H1 (cell line): Measurements from ENCODE around the gene SUSD6. TPM values are rescaled to one million over a fixed set of nuclear protein-coding genes. Genes with fewer than 3 reads are reported as not detected.
"Not testable (repeated sequence)": the region's sequence is repeated elsewhere in the genome, so short reads cannot be mapped to it uniquely, and the experiment has no call there.

Source experiments
- CTCF ChIA-PET: fragments of 300-600 bp; sonication (Branson Sonifier 250); formaldehyde crosslinking; loops from one replicate; lab custom pipeline; 2021; ENCODE audit not compliant: partially characterized antibody; lab: Charles Lee
- POLR2A ChIA-PET: fragments of 300-600 bp; sonication (Branson Sonifier 250); formaldehyde crosslinking; loops from one replicate; lab custom pipeline; 2021; ENCODE audit warnings: inconsistent platforms; ENCODE audit not compliant: partially characterized antibody; lab: Charles Lee
- DNase-seq, 2 experiments: peaks; one replicate each; pipeline versions ENCODE4 v3.0.0 to v3.0.0-alpha.2; 2010 to 2022; ENCODE audit warnings: low spot score in 2 of 2, low read depth in 1 of 2, mixed read lengths in 1 of 2
- FAIRE-seq: peaks from 2 replicates; lab custom pipeline; 2011; peaks lifted over from hg19 to GRCh38; lab: Jason Lieb, UNC
- H2AFZ ChIP-seq: 2 replicates; pipeline ENCODE4 v1.8.1; 2012; ENCODE audit warnings: low read length, inconsistent platforms
- H2AK5ac ChIP-seq: 2 replicates; pipeline ENCODE4 v1.6.1; 2013; ENCODE audit warnings: low read depth, low read length
- H2BK120ac ChIP-seq: replicated peaks from 2 replicates; pipeline ENCODE3; 2013; ENCODE audit warnings: low read depth, low read length, inconsistent platforms
- H2BK12ac ChIP-seq: 2 replicates; pipeline ENCODE4 v1.6.1; 2013; ENCODE audit warnings: low read depth, low read length
- H2BK15ac ChIP-seq: 2 replicates; pipeline ENCODE4 v1.6.1; 2013; ENCODE audit warnings: low read length
- H2BK20ac ChIP-seq: 2 replicates; pipeline ENCODE4 v1.6.1; 2013; ENCODE audit warnings: low read length
- H2BK5ac ChIP-seq: 2 replicates; pipeline ENCODE4 v1.6.1; 2013; ENCODE audit warnings: low read depth, low read length
- H3K14ac ChIP-seq: 2 replicates; pipeline ENCODE4 v1.6.1; 2013; ENCODE audit warnings: inconsistent platforms; ENCODE audit not compliant: insufficient read length
- H3K18ac ChIP-seq: 2 replicates; pipeline ENCODE4 v1.6.1; 2013; ENCODE audit warnings: low read length; ENCODE audit errors: extremely low read depth
- H3K23ac ChIP-seq: 2 replicates; pipeline ENCODE4 v1.6.1; 2013; ENCODE audit warnings: inconsistent platforms; ENCODE audit not compliant: insufficient read length
- H3K23me2 ChIP-seq: 2 replicates; pipeline ENCODE4 v1.6.1; 2013; ENCODE audit warnings: low read depth, low read length
- H3K27ac ChIP-seq: 2 replicates; pipeline ENCODE4 v1.6.1; 2011; ENCODE audit warnings: low read depth, low read length, inconsistent platforms
- H3K27me3 ChIP-seq, 4 experiments: replicated peaks in 1 of 4; 1 replicate in 1 of 4; 2 replicates in 3 of 4; pipeline versions ENCODE4 v1.6.1 to v1.8.1; 2011 to 2013; ENCODE audit warnings: low read length in 3 of 4, mild to moderate bottlenecking in 3 of 4, inconsistent platforms in 2 of 4, mixed read lengths in 2 of 4, moderate library complexity in 1 of 4; ENCODE audit not compliant: control insufficient read depth in 3 of 4, insufficient read depth in 3 of 4; ENCODE audit errors: extremely low read depth in 1 of 4
- H3K36me3 ChIP-seq, 4 experiments: 2 replicates each; pipeline versions ENCODE4 v1.6.1 to v1.8.1; 2011 to 2013; ENCODE audit warnings: mild to moderate bottlenecking in 4 of 4, low read length in 3 of 4, moderate library complexity in 2 of 4, control low read depth in 1 of 4, inconsistent platforms in 1 of 4; ENCODE audit not compliant: insufficient read depth in 4 of 4, control insufficient read depth in 2 of 4
- H3K4ac ChIP-seq: replicated peaks from 2 replicates; pipeline ENCODE3; 2013; ENCODE audit warnings: low read length, low read depth, mixed read lengths, inconsistent platforms; ENCODE audit not compliant: insufficient read length
- H3K4me1 ChIP-seq, 4 experiments: replicated peaks in 1 of 4; 1 replicate in 1 of 4; 2 replicates in 3 of 4; pipeline versions ENCODE4 v1.6.1 to v1.8.1; 2011 to 2013; ENCODE audit warnings: low read length in 3 of 4, inconsistent platforms in 2 of 4, mixed read lengths in 1 of 4; ENCODE audit not compliant: insufficient read depth in 4 of 4, control insufficient read depth in 3 of 4
- H3K4me2 ChIP-seq, 2 experiments: 2 replicates each; pipeline versions ENCODE4 v1.6.1 to v1.8.1; 2011 to 2013; ENCODE audit warnings: low read depth in 2 of 2, low read length in 2 of 2, control low read depth in 1 of 2, inconsistent platforms in 1 of 2, mild to moderate bottlenecking in 1 of 2; ENCODE audit not compliant: insufficient read depth in 1 of 2
- H3K4me3 ChIP-seq, 4 experiments: fragments of 200-600, 300-600 bp in 1 of 4; sonication (generic), shearing (Covaris generic), sonication (Bioruptor Twin) in 1 of 4; 2 replicates each; pipeline versions ENCODE4 v1.5.1 to v1.8.1; 2011 to 2016; ENCODE audit warnings: low read length in 4 of 4, low read depth in 3 of 4, control low read depth in 2 of 4, inconsistent platforms in 2 of 4, mild to moderate bottlenecking in 2 of 4, mixed read lengths in 1 of 4, moderate library complexity in 1 of 4; ENCODE audit not compliant: insufficient read depth in 2 of 4; ENCODE audit errors: extremely low read depth in 1 of 4
- H3K56ac ChIP-seq: replicated peaks from 2 replicates; pipeline ENCODE3; 2013; ENCODE audit warnings: low read depth, mild to moderate bottlenecking, mixed read lengths, low read length, inconsistent platforms; ENCODE audit not compliant: insufficient read length
- H3K79me1 ChIP-seq: 2 replicates; pipeline ENCODE4 v1.6.1; 2013; ENCODE audit warnings: low read depth, low read length, control low read depth
- H3K79me2 ChIP-seq, 2 experiments: 2 replicates each; pipeline versions ENCODE4 v1.6.1 to v1.8.1; 2012 to 2013; ENCODE audit warnings: low read length in 2 of 2, mild to moderate bottlenecking in 2 of 2, inconsistent platforms in 1 of 2; ENCODE audit not compliant: insufficient read depth in 2 of 2, control insufficient read depth in 1 of 2
- H3K9ac ChIP-seq, 4 experiments: replicated peaks in 1 of 4; 1 replicate in 1 of 4; 2 replicates in 3 of 4; pipeline versions ENCODE4 v1.6.1 to v1.8.1; 2011 to 2013; ENCODE audit warnings: low read depth in 3 of 4, low read length in 3 of 4, control low read depth in 2 of 4, mild to moderate bottlenecking in 2 of 4, moderate library complexity in 2 of 4, inconsistent platforms in 1 of 4; ENCODE audit errors: extremely low read depth in 1 of 4
- H3K9me3 ChIP-seq, 2 experiments: 2 replicates each; pipeline versions ENCODE4 v1.6.1 to v1.8.1; 2012 to 2013; ENCODE audit warnings: mild to moderate bottlenecking in 2 of 2, moderate library complexity in 2 of 2, control low read depth in 1 of 2, inconsistent platforms in 1 of 2, low read depth in 1 of 2, low read length in 1 of 2, mixed read lengths in 1 of 2; ENCODE audit not compliant: insufficient read depth in 2 of 2
- H4K20me1 ChIP-seq, 2 experiments: replicated peaks in 1 of 2; 2 replicates each; pipeline versions ENCODE3 to v1.8.1; 2011 to 2013; ENCODE audit warnings: inconsistent platforms in 2 of 2, low read length in 2 of 2, mild to moderate bottlenecking in 1 of 2; ENCODE audit not compliant: insufficient read depth in 2 of 2, control insufficient read depth in 1 of 2
- H4K5ac ChIP-seq: 2 replicates; pipeline ENCODE4 v1.6.1; 2013; ENCODE audit warnings: low read length, low read depth, mixed read lengths, inconsistent platforms; ENCODE audit not compliant: insufficient read length
- H4K8ac ChIP-seq: 2 replicates; pipeline ENCODE4 v1.8.0; 2013; ENCODE audit warnings: mild to moderate bottlenecking, moderate library complexity, low read length, inconsistent platforms; ENCODE audit not compliant: insufficient read depth; ENCODE audit errors: extremely low read depth
- H4K91ac ChIP-seq: replicated peaks from 2 replicates; pipeline ENCODE3; 2013; ENCODE audit warnings: low read length, mixed read lengths, inconsistent platforms; ENCODE audit not compliant: insufficient read length
- WGBS, 2 experiments: shearing (Covaris generic) in 1 of 2; methylation state at CpG; one replicate each; pipeline versions ENCODE4 v1.1.6 to v1.1.7; 2013 to 2015; ENCODE audit warnings: low lambda C conversion rate in 2 of 2, mixed read lengths in 2 of 2, inconsistent platforms in 1 of 2, low coverage in 1 of 2, missing lambda C conversion rate in 1 of 2; ENCODE audit not compliant: insufficient replicate concordance in 2 of 2, insufficient coverage in 1 of 2, insufficient read length in 1 of 2; ENCODE audit errors: extremely low coverage in 1 of 2, missing lambda C conversion rate in 1 of 2; 5-methylcytosine and 5-hydroxymethylcytosine counted together
- polyA plus RNA-seq, 7 experiments: library from polyadenylated mRNA; depleted of rRNA in 3 of 7; stranded (reverse) in 5 of 7; unstranded in 2 of 7; fragments of >200 nt in 5 of 7; fragments of 200-250 nt in 2 of 7; gene quantifications; 1 replicate in 5 of 7; 2 replicates in 1 of 7; 4 replicates in 1 of 7; pipeline versions ENCODE4 v1.2.1 to v1.2.3, GENCODE V29; 2011 to 2013; ENCODE audit warnings: missing spikeins in 2 of 7, mixed read lengths in 2 of 7
- total RNA-seq: library from RNA; stranded (reverse); fragmentation: NEBNext Ultra II Directional; extraction: Animal tissue kit (Norgen Biotek cat#: 25700); gene quantifications from 2 replicates; pipeline ENCODE4 v1.2.1, GENCODE V29; 2021

Gene SUSD6
- total and polyA plus RNA-seq, 2 of the 8 experiments (the other 6 are each of a cell fraction or from before 2014, with no cell fraction given), result 3.0 to 3.8 TPM

DNA sequence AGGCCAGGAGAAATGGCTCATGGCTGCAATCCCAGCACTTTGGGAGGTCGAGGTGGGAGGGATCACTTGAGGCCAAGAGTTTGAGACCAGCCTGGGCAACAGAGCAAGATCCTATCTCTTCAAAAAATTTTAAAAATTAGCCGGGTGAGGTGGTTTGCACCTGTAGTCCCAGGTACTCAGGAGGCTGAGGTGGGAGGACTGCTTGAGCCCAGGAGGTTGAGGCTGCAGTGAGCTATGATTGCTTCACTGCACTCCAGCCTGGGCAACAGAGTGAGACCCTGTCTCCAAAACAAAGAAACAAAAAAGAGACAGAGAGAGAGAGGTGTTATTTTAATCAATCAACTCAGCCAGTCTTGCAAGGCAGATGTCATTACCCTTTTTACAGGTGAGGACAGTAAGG, 107.2 kb downstream of the SUSD6 start:
- CTCF ChIA-PET, result interaction anchor here (0.9 to 6.5 kb wide), 8 partner anchors 9 to 144 kb away, joined by 3 to 45 read pairs (median 7); partner anchors contain the start of gene CCDC177
- H3K9ac ChIP-seq, H3K36me3 ChIP-seq: not testable (repeated sequence)

More for the DNA sequence above, 107.2 kb downstream of the SUSD6 start:
- FAIRE-seq, H3K9me3 ChIP-seq, H2BK20ac ChIP-seq, H3K27ac ChIP-seq, H3K18ac ChIP-seq, H3K4ac ChIP-seq, H4K20me1 ChIP-seq, H3K4me3 ChIP-seq, H3K79me2 ChIP-seq, H3K4me2 ChIP-seq, H4K8ac ChIP-seq, H2BK120ac ChIP-seq, H3K56ac ChIP-seq, H3K14ac ChIP-seq, POLR2A ChIA-PET, H3K27me3 ChIP-seq, H3K23ac ChIP-seq, H3K23me2 ChIP-seq, H3K79me1 ChIP-seq, DNase-seq, H2AK5ac ChIP-seq, H4K91ac ChIP-seq, H2BK5ac ChIP-seq, H2AFZ ChIP-seq, H4K5ac ChIP-seq: not testable (repeated sequence)
- Histone ChIP-seq H3K4me1 (peaks cover 11 to 19% (median 14%) of the 10 kb centered on the region in 4 experiments), H2BK12ac (0 out of 2 replicates have a peak overlapping the region, but pooled peaks have one; percentile 75), H2BK15ac (peak overlapping the region; percentile 75; the same call in 1 of the 2 replicates)
- WGBS, 2 experiments, result 88% methylated on average over 2 of the region's 2 CpGs; no CpG with 5 or more reads in 1 of the 2 experiments
